K562 (cell line): ENCODE measurements around the gene LRRC3. TPM values are rescaled to one million over a fixed set of nuclear protein-coding genes. Genes with fewer than 3 reads are reported as not detected.

ENCODE experiments used
- ATAC-seq: fragments of 200-7000 bp; cut with Tn5 transposase; 3 replicates; pipeline ENCODE4 v1.9.1; 2020; ENCODE audit warnings: moderate library complexity
- BruUV-seq: library from RNA; stranded (reverse); fragments of 400-500 nt; replicated peaks from 2 replicates; lab custom pipeline; 2021; lab: Mats Ljungman, UMichigan
- CTCF ChIA-PET: fragments of 300-600 bp; formaldehyde crosslinking; extraction: SDS; loops from one replicate; lab custom pipeline; 2021; ENCODE audit warnings: low intra/inter-chr PET ratio; lab: Yijun Ruan, JAX
- POLR2A ChIA-PET: fragments of 300-600, 350-650 bp; sonication (Branson Sonifier 250); formaldehyde crosslinking; extraction: SDS; loops from one replicate; lab custom pipeline; 2021; ENCODE audit warnings: antibody characterized with exemption, inconsistent platforms; lab: Yijun Ruan, JAX
- DNase-seq, 4 experiments: peaks; one replicate each; pipeline versions ENCODE4 v3.0.0 to v3.0.0-alpha.2; 2011 to 2018; ENCODE audit warnings: low spot score in 3 of 4, mixed read lengths in 3 of 4; ENCODE audit errors: extremely low read depth in 1 of 4
- FAIRE-seq: peaks from 2 replicates; lab custom pipeline; 2011; peaks lifted over from hg19 to GRCh38; lab: Jason Lieb, UNC
- H2AFZ ChIP-seq: 2 replicates; pipeline ENCODE4 v1.6.0; 2011; ENCODE audit warnings: low read depth, low read length, control low read depth, inconsistent platforms
- H3K27ac ChIP-seq: fragments of 200-600 bp; 3 replicates; pipeline ENCODE4 v1.8.0; 2011; ENCODE audit warnings: low read depth, mild to moderate bottlenecking, control low read depth, inconsistent platforms, low read length, moderate library complexity, mixed read lengths; ENCODE audit errors: extremely low read depth
- H3K27me3 ChIP-seq, 2 experiments: fragments of 300-600 bp in 1 of 2; 2 replicates in 1 of 2; 3 replicates in 1 of 2; pipeline versions ENCODE4 v1.6.0 to v1.8.0; 2011; ENCODE audit warnings: inconsistent platforms in 2 of 2, low read length in 2 of 2, mild to moderate bottlenecking in 1 of 2, mixed read lengths in 1 of 2, moderate library complexity in 1 of 2; ENCODE audit not compliant: control insufficient read depth in 2 of 2, insufficient read depth in 2 of 2
- H3K36me3 ChIP-seq: fragments of 300-600 bp; 3 replicates; pipeline ENCODE4 v1.8.0; 2011; ENCODE audit warnings: mild to moderate bottlenecking, low read length, inconsistent platforms; ENCODE audit not compliant: control insufficient read depth, insufficient read depth
- H3K4me1 ChIP-seq, 2 experiments: fragments of 200-600 bp in 1 of 2; replicated peaks in 1 of 2; 2 replicates in 1 of 2; 3 replicates in 1 of 2; pipeline versions ENCODE4 v1.5.1 to v1.8.0; 2011; ENCODE audit warnings: inconsistent platforms in 2 of 2, low read length in 2 of 2, mild to moderate bottlenecking in 1 of 2, mixed read lengths in 1 of 2, moderate library complexity in 1 of 2; ENCODE audit not compliant: control insufficient read depth in 2 of 2, insufficient read depth in 2 of 2
- H3K4me2 ChIP-seq: 2 replicates; pipeline ENCODE4 v1.6.1; 2011; ENCODE audit warnings: low read length, control low read depth, inconsistent platforms, mixed read lengths; ENCODE audit not compliant: insufficient read depth
- H3K4me3 ChIP-seq: fragments of 200-600 bp; sonication (generic), shearing (Covaris generic); 2 replicates; pipeline ENCODE4 v1.5.1; 2016; ENCODE audit warnings: control low read depth, inconsistent platforms
- H3K79me2 ChIP-seq: fragments of 200-600 bp; 3 replicates; pipeline ENCODE4 v1.8.0; 2011; ENCODE audit warnings: low read length, inconsistent platforms; ENCODE audit not compliant: control insufficient read depth, insufficient read depth
- H3K9ac ChIP-seq, 2 experiments: 2 replicates each; pipeline versions ENCODE4 v1.6.0 to v1.6.1; 2011; ENCODE audit warnings: low read depth in 2 of 2, low read length in 2 of 2, control low read depth in 1 of 2, inconsistent platforms in 1 of 2, mild to moderate bottlenecking in 1 of 2, mixed read lengths in 1 of 2; ENCODE audit not compliant: insufficient read depth in 1 of 2
- H3K9me1 ChIP-seq: one replicate; pipeline ENCODE4 v1.6.0; 2011; ENCODE audit warnings: inconsistent platforms, mild to moderate bottlenecking, low read length, moderate library complexity; ENCODE audit not compliant: control insufficient read depth, insufficient read depth
- H3K9me3 ChIP-seq: replicated peaks from 2 replicates; pipeline ENCODE4 v1.5.1; 2011; ENCODE audit warnings: low read depth, low read length, inconsistent platforms; ENCODE audit not compliant: control insufficient read depth, insufficient read depth
- H4K20me1 ChIP-seq: replicated peaks from 2 replicates; pipeline ENCODE4 v1.6.1; 2011; ENCODE audit warnings: low read length, inconsistent platforms, mixed read lengths; ENCODE audit not compliant: control insufficient read depth, insufficient read depth
- DDX20 ChIP-seq: fragments of 450-650 bp; IDR thresholded peaks from 2 replicates; pipeline ENCODE4 v1.6.1; 2016; ENCODE audit warnings: missing genetic modification characterization, low read depth, mild to moderate bottlenecking, missing compliant biosample characterization, moderate library complexity
- E2F6 ChIP-seq, 2 experiments: IDR thresholded peaks; 2 replicates each; pipeline ENCODE4 v1.6.1; 2011; ENCODE audit warnings: borderline replicate concordance in 1 of 2, control low read depth in 1 of 2, low read depth in 1 of 2, low read length in 1 of 2, mild to moderate bottlenecking in 1 of 2, mixed read lengths in 1 of 2, moderate library complexity in 1 of 2; ENCODE audit not compliant: insufficient read depth in 1 of 2, insufficient read length in 1 of 2, poor library complexity in 1 of 2, severe bottlenecking in 1 of 2; ENCODE audit errors: extremely low read depth in 1 of 2
- KDM1A ChIP-seq, 2 experiments: fragments of 450-650 bp; IDR thresholded peaks; 2 replicates each; pipeline ENCODE4 v1.6.1; 2016; ENCODE audit warnings: mild to moderate bottlenecking in 2 of 2
- MLLT1 ChIP-seq, 2 experiments: fragments of 450-650 bp; IDR thresholded peaks; 2 replicates each; pipeline ENCODE4 v1.6.1; 2016
- SAFB2 ChIP-seq: fragments of 200-400 bp; formaldehyde crosslinking; IDR thresholded peaks from 2 replicates; pipeline ENCODE4 v1.6.1; 2018; ENCODE audit warnings: borderline replicate concordance, low read length, low read depth, moderate library complexity; ENCODE audit not compliant: severe bottlenecking
- TAF15 ChIP-seq: fragments of 200-400 bp; formaldehyde crosslinking; IDR thresholded peaks from 2 replicates; pipeline ENCODE4 v1.6.1; 2017; ENCODE audit warnings: mild to moderate bottlenecking, low read depth, low read length, moderate library complexity
- ZNF507 ChIP-seq: conservative IDR thresholded peaks from 2 replicates; pipeline ENCODE4 v1.6.1; 2017; ENCODE audit warnings: missing genetic modification characterization, missing compliant biosample characterization
- ZNF696 ChIP-seq: fragments of 250-450 bp; sonication (Bioruptor Pico); conservative IDR thresholded peaks from 2 replicates; pipeline ENCODE4 v1.4.0; 2020; ENCODE audit warnings: mild to moderate bottlenecking, moderate library complexity
- WGBS: fragments of 100-300 bp; shearing (Covaris generic); methylation state at CpG from one replicate; pipeline ENCODE4 v1.1.6; 2016; ENCODE audit warnings: low coverage, mixed read lengths; ENCODE audit not compliant: insufficient coverage; ENCODE audit errors: missing lambda C conversion rate; 5-methylcytosine and 5-hydroxymethylcytosine counted together
- in situ Hi-C: fragments of 300-500 bp; cut with MboI; formaldehyde crosslinking; loops from 4 replicates; pipeline ENCODE4 v1.15.0; 2018; ENCODE audit warnings: inconsistent platforms, mixed read lengths
- intact Hi-C: fragments of 100-400 bp; cut with micrococcal nuclease; formaldehyde crosslinking; loops from 2 replicates; pipeline ENCODE4 v1.14.2; 2022
- polyA plus RNA-seq, 8 experiments: library from polyadenylated mRNA; depleted of rRNA in 4 of 8; stranded (reverse) in 5 of 8; unstranded in 3 of 8; fragments of >200 nt; fragmentation: Nextera tagmentation in 2 of 8; fragmentation: Illumina TruSeq in 1 of 8; extraction: Ambion mirVana in 2 of 8; extraction: Trizol in 1 of 8; gene quantifications; 2 replicates each; pipeline versions ENCODE4 v1.2.1 to v1.2.3, GENCODE V29; 2011 to 2014; ENCODE audit warnings: inconsistent platforms in 1 of 8, missing spikeins in 1 of 8
- total RNA-seq, 7 experiments: library from RNA; depleted of rRNA in 6 of 7; stranded (reverse); fragments of >200 nt in 6 of 7; fragmentation: Illumina TruSeq in 2 of 7; extraction: Trizol in 2 of 7; gene quantifications; 2 replicates each; pipeline versions ENCODE4 v1.2.1 to v1.2.3, GENCODE V29; 2011 to 2021; ENCODE audit warnings: low replicate concordance in 1 of 7
- TF ChIP-seq, protein P1 (sequence below): fragments of 200-800 bp; sonication (Bioruptor generic); IDR thresholded peaks from 2 replicates; pipeline ENCODE4 v1.6.1; 2017; ENCODE audit warnings: missing genetic modification characterization, missing compliant biosample characterization
- TF ChIP-seq, protein P2 (sequence below): sonication (generic); formaldehyde crosslinking; IDR thresholded peaks from 2 replicates; pipeline ENCODE4 v1.8.1; 2023; ENCODE audit warnings: mild to moderate bottlenecking, missing genetic modification reagents, moderate library complexity
- TF ChIP-seq, protein P3 (sequence below): fragments of 150-350 bp; IDR thresholded peaks from 2 replicates; pipeline ENCODE4 v1.6.1; 2014; ENCODE audit warnings: low read depth, mild to moderate bottlenecking, low read length, borderline replicate concordance

Gene LRRC3
- total and polyA plus RNA-seq, 9 of the 15 experiments (the other 6 are each of a cell fraction or from before 2014, with no cell fraction given): 0.04 TPM; not detected in 7

- H2AFZ ChIP-seq: no peak overlapping the region
- 8% methylated on average over 26 of the region's 26 CpGs for WGBS
- ATAC-seq (no peak), FAIRE-seq (no peak), DNase-seq (no peak)
- in situ Hi-C loops (loop anchor here (10.0 kb wide), 1 partner anchor 427 kb away; no protein-coding TSS in a partner anchor), intact Hi-C loops (no loop called here)
- no peaks in the 10 kb centered on the region for H3K79me2 ChIP-seq
- ChIA-PET POLR2A (interaction anchor here (1.0 kb wide), 1 partner anchor 10 kb away, joined by 3 read pairs; no protein-coding TSS in a partner anchor), CTCF (no interaction called here)
- no peaks in the 10 kb centered on the region for H3K9me1 ChIP-seq
- H4K20me1 ChIP-seq: peaks cover 15% of the 10 kb centered on the region
- H3K36me3 ChIP-seq: no peaks in the 10 kb centered on the region
- H3K4me2 ChIP-seq: no peak overlapping the region
- H3K9me3 ChIP-seq: no peaks in the 10 kb centered on the region
- H3K4me3 ChIP-seq: no peak overlapping the region
- H3K4me1 ChIP-seq: peaks cover 0 to 30% of the 10 kb centered on the region in 2 experiments; a peak in 2 of 5 replicates
- H3K27ac ChIP-seq: no peak overlapping the region
- H3K9ac ChIP-seq: no peak overlapping the region
- no TSS peak for BruUV-seq
- H3K27me3 ChIP-seq: peaks cover 40 to 64% of the 10 kb centered on the region in 2 experiments
- TF ChIP-seq ZNF507: no peak
- TF ChIP-seq, protein P1, sequence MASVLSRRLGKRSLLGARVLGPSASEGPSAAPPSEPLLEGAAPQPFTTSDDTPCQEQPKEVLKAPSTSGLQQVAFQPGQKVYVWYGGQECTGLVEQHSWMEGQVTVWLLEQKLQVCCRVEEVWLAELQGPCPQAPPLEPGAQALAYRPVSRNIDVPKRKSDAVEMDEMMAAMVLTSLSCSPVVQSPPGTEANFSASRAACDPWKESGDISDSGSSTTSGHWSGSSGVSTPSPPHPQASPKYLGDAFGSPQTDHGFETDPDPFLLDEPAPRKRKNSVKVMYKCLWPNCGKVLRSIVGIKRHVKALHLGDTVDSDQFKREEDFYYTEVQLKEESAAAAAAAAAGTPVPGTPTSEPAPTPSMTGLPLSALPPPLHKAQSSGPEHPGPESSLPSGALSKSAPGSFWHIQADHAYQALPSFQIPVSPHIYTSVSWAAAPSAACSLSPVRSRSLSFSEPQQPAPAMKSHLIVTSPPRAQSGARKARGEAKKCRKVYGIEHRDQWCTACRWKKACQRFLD (CRISPR knock-in tag): no peak
- no peak for TF ChIP-seq ZNF696 (CRISPR knock-in tag)
- TF ChIP-seq, protein P2, sequence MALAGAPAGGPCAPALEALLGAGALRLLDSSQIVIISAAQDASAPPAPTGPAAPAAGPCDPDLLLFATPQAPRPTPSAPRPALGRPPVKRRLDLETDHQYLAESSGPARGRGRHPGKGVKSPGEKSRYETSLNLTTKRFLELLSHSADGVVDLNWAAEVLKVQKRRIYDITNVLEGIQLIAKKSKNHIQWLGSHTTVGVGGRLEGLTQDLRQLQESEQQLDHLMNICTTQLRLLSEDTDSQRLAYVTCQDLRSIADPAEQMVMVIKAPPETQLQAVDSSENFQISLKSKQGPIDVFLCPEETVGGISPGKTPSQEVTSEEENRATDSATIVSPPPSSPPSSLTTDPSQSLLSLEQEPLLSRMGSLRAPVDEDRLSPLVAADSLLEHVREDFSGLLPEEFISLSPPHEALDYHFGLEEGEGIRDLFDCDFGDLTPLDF (CRISPR knock-in tag): no peak
- TF ChIP-seq KDM1A (IDR thresholded peaks at IDR 0.05): no peak
- no peak for TF ChIP-seq TAF15
- TF ChIP-seq, protein P3, sequence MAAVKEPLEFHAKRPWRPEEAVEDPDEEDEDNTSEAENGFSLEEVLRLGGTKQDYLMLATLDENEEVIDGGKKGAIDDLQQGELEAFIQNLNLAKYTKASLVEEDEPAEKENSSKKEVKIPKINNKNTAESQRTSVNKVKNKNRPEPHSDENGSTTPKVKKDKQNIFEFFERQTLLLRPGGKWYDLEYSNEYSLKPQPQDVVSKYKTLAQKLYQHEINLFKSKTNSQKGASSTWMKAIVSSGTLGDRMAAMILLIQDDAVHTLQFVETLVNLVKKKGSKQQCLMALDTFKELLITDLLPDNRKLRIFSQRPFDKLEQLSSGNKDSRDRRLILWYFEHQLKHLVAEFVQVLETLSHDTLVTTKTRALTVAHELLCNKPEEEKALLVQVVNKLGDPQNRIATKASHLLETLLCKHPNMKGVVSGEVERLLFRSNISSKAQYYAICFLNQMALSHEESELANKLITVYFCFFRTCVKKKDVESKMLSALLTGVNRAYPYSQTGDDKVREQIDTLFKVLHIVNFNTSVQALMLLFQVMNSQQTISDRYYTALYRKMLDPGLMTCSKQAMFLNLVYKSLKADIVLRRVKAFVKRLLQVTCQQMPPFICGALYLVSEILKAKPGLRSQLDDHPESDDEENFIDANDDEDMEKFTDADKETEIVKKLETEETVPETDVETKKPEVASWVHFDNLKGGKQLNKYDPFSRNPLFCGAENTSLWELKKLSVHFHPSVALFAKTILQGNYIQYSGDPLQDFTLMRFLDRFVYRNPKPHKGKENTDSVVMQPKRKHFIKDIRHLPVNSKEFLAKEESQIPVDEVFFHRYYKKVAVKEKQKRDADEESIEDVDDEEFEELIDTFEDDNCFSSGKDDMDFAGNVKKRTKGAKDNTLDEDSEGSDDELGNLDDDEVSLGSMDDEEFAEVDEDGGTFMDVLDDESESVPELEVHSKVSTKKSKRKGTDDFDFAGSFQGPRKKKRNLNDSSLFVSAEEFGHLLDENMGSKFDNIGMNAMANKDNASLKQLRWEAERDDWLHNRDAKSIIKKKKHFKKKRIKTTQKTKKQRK: no peak
- no peak for TF ChIP-seq MLLT1 (IDR thresholded peaks at IDR 0.05)
- no peak for TF ChIP-seq DDX20 (tag)
- no peak for TF ChIP-seq E2F6 (IDR thresholded peaks at IDR 0.05; ENCODE audit: borderline replicate concordance in 1 of 2, extremely low read depth in 1 of 2, insufficient read depth in 1 of 2, insufficient read length in 1 of 2, low read depth in 1 of 2, low read length in 1 of 2, poor library complexity in 1 of 2, severe bottlenecking in 1 of 2)
- no peak for TF ChIP-seq SAFB2
These were observed 52.5 kb downstream of the LRRC3 start for GRCh38 chr21:44507673-44508425.
